GM18951 (cell line): Measurements from ENCODE around the gene PHAX.
"Not testable (repeated sequence)": the region's sequence is repeated elsewhere in the genome, so short reads cannot be mapped to it uniquely, and the experiment has no call there.

ENCODE experiments used
- POLR2A ChIP-seq: IDR thresholded peaks from 4 replicates; pipeline ENCODE4 v1.6.1; 2011; ENCODE audit warnings: mild to moderate bottlenecking; ENCODE audit not compliant: insufficient read length, insufficient read depth; ENCODE audit errors: extremely low read depth
- in situ Hi-C: fragments of 300-500 bp; cut with MboI; formaldehyde crosslinking; loops from one replicate; pipeline ENCODE4 v1.12.0; 2022; ENCODE audit warnings: low sequenced_read_pairs, mixed read lengths, inconsistent platforms; ENCODE audit not compliant: unreplicated experiment

Gene PHAX

DNA sequence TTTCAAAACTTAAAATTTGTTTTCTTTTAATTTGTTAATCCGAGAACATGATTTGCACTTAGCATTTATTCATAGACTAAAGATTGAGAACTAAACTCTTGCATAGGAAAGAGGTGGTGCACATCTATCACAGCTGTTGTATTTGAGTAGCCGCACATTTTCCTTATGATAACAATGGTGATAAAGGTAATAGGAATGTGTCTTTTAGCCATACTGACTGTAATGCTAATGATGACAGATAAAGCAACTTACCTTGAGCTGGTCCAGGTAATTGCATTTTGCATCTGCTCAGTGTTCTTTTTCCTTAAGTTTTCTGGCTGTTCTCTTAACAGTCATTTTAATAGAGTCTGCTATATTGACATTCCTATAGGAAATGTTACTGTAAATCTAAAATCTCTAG lies 19.0 kb downstream of the PHAX start:
- in situ Hi-C loops: no loop called here
- TF ChIP-seq POLR2A: no peak

DNA sequence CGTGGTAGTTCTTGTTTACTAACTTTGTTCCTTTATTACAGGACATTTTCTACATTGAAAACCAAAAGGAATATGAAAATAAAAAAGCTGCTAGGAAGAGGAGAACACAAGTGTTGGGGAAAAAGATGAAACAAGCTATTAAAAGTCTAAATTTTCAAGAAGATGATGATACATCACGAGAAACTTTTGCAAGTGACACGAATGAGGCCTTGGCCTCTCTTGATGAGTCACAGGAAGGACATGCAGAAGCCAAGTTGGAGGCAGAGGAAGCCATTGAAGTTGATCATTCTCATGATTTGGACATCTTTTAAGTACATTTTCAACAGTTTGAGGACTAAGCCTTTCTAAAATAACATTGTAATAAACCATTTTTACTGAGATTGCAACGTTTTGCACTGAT lies 23.8 kb downstream of the PHAX start:
- in situ Hi-C loops: no loop called here
- no peak for TF ChIP-seq POLR2A

GRCh38 chr5:126628102-126628501 lies 27.4 kb downstream of the PHAX start:
- in situ Hi-C loops: no loop called here
- TF ChIP-seq POLR2A: no peak

GRCh38 chr5:126631920-126632319 lies 31.2 kb downstream of the PHAX start:
- in situ Hi-C loops: no loop called here
- TF ChIP-seq POLR2A: no peak

GRCh38 chr5:126633552-126633951 lies 32.8 kb downstream of the PHAX start:
- no peak for TF ChIP-seq POLR2A
- in situ Hi-C loops: no loop called here

- in situ Hi-C loops: no loop called here
- TF ChIP-seq POLR2A: no peak
Observed at GRCh38 chr5:126635585-126635984, 34.8 kb downstream of the PHAX start.

DNA sequence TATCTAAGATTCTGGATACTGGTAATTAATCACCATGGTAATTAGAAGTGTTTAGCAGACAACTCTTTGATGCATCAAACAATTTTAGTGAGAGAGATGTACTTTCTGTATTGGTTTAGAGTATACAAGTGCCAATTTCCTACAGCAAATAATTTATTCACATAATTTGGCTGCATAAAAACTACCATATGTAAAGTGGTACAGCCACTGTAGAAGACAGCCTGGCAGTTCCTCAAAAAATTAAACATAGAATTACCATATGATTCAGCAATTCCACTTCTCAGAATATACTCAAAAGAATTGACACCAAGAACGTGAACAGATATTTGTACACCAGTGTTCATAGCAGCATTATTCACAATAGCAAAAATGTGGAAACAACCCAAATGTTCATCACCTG lies 36.2 kb downstream of the PHAX start:
- TF ChIP-seq POLR2A: no peak
- in situ Hi-C loops: no loop called here

DNA sequence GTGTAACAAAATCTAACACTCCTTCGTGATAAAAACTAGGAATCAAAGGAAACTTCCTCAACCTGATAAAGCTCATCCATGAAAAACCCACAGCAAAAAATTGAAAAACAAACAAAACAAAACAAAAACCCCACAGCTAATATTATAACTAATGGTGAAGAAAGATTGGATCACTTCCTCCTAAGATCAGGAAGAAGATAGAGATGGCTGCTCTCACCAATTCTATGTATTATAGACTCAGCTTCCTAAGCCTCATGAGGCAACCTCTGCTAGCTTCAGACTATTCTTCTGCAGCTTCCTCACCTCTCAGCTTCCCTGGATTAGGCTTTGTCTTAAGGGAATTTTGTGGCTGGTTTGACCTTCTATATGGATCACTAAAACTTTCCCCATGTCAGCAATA lies 40.1 kb downstream of the PHAX start:
- TF ChIP-seq POLR2A: no peak
- in situ Hi-C loops: no loop called here

DNA sequence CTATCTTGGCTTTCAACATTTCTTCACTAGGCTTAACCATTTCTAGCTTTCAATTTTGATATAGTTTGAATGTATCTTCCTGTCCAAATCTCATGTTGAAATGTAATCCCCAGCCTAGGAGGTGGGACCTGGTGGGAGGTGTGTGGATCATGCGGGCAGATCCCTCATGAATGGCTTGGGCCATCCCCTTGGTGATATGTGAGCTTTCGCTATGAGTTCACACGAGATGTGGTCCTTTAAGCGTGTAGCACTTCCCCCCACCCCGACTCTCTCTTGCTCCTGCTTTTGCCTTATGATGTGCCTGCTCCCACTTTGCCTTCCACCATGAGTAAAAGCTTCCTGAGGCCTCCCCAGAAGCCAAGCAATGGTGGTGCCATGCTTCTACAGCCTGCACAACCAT lies 40.6 kb downstream of the PHAX start:
- TF ChIP-seq POLR2A: no peak
- in situ Hi-C loops: no loop called here

GRCh38 chr5:126645132-126645531 lies 44.4 kb downstream of the PHAX start:
- in situ Hi-C loops: no loop called here
- no peak for TF ChIP-seq POLR2A

DNA sequence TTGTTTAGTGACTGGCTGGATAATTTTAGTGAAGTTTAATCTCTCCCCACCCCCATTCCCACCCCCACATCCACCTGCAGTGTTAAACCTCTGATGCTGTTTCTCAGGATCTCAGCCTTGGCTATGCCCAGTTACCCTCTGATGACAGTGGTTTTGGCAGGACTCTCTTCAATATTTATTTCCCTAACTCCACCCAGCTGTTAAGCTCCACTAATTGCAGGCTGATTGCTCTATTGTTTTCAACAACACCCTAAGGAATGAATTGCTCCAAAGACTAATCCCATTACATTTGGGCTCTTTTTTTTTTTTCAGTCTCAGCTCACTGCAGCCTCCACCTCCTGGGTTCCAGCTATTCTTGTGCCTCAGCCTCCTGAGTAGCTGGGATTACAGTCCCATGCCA lies 46.3 kb downstream of the PHAX start:
- no peak for TF ChIP-seq POLR2A
- in situ Hi-C loops: no loop called here

DNA sequence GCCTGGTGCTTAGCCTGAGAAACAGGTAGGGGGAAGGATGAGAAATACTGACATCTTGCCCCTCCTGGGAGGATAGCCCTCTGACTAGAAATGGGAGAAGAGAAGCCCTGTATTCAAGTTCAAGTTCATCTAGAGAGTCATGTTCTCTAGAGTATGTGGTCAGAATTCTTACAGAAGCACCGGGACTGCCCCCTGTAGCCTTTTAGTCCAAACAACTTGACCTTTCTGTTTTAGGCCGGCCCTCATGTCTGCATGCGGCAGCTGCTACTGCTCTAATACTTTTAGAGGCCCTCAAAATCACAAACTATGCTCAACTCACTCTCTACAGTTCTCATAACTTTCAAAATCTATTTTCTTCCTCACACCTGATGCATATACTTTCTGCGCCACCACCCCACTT lies 47.7 kb downstream of the PHAX start:
- in situ Hi-C loops: no loop called here
- no peak for TF ChIP-seq POLR2A

DNA sequence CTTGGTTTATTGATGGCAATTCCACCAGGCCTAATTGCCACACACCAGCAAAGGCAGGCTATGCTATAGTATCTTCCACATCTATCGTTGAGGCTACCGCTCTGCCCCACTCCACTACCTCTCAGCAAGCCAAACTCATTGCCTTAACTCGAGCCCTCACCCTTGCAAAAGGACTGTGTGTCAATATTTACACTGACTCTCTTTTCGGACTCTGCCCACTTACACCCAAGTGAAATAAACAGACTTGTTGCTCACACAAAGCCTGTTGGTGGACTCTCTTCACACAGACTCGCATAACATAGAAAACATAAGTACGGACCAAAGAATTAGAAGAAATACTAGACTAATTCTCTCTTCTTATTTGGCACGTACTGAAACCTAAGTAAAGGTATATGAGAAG lies 48.3 kb downstream of the PHAX start:
- in situ Hi-C loops: not testable (repeated sequence)

DNA sequence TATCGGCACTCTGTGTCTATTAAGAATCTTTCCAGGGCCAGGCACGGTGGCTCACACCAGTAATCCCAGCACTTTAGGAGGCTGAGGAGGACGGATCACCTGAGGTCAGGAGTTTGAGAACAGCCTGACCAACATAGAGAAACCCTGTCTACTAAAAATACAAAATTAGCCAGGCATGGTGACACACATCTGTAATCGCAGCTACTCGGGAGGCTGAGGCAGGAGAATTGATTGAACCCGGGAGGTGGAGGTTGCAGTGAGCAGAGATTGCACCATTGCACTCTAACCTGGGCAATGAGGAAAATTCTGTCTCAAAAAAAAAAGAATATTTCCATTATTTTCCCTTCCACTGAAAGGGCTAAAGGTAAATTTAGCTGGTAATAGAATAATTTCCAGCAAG lies 49.0 kb downstream of the PHAX start:
- in situ Hi-C loops: loop anchor here (25.0 kb wide), 1 partner anchor 663 kb away; no protein-coding TSS in a partner anchor

DNA sequence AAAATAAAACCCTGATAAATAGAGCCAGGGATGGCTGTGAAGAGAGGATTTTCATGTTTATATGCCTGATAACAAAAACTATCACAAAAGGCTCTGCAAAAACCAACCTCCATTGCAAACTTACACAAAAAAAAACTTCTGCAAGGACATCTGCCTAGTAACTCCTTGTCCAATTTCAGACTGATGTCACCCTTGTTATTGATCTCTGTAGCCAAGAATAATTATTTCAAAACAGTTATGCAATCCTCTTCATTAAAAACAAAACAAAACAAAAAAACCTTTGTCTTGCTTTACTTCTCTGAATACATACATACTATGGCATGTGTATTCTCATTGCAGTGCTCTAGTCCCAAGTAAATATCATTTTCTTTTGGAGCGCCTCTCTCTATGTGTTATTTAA lies 49.7 kb downstream of the PHAX start:
- TF ChIP-seq POLR2A: no peak
- in situ Hi-C loops: loop anchor here (25.0 kb wide), 1 partner anchor 662 kb away; no protein-coding TSS in a partner anchor
